ENCODE data around the gene MTFR2.

DNA sequence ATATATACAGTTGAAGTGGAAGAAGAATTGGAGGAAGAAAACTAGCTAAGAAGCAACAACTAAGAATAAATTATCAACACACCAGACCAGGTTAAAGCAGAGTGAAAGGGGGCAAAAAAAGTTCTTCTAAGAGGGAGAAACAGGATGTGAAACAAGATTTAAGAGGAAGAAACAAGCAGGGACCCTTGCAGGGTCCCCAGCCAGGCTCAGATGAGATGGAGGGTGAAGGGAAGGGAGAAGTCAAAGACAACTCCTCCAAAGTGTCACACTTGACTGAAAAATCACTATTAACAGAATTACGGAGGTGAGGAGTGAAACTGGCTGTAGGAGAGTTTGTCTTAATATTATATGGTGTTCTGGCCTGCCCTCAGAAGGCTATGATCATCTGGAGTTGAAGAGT, 65.4 kb downstream of the MTFR2 start:
- TF ChIP-seq, protein P1, sequence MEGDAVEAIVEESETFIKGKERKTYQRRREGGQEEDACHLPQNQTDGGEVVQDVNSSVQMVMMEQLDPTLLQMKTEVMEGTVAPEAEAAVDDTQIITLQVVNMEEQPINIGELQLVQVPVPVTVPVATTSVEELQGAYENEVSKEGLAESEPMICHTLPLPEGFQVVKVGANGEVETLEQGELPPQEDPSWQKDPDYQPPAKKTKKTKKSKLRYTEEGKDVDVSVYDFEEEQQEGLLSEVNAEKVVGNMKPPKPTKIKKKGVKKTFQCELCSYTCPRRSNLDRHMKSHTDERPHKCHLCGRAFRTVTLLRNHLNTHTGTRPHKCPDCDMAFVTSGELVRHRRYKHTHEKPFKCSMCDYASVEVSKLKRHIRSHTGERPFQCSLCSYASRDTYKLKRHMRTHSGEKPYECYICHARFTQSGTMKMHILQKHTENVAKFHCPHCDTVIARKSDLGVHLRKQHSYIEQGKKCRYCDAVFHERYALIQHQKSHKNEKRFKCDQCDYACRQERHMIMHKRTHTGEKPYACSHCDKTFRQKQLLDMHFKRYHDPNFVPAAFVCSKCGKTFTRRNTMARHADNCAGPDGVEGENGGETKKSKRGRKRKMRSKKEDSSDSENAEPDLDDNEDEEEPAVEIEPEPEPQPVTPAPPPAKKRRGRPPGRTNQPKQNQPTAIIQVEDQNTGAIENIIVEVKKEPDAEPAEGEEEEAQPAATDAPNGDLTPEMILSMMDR (conservative IDR thresholded peaks at IDR 0.05), result no peak
- TF ChIP-seq EZH2 (IDR thresholded peaks at IDR 0.05; ENCODE audit: low read depth), result no peak

Measured in PC-9 (cell line).